C4-2B (cell line): ENCODE results near the gene SLC17A2.

ENCODE experiments used
- ZFX ChIP-seq: fragments of 450-650 bp; IDR thresholded peaks from 2 replicates; pipeline ENCODE4 v1.6.1; 2017
- TF ChIP-seq, protein P1 (sequence below): fragments of 450-650 bp; conservative IDR thresholded peaks from 2 replicates; pipeline ENCODE4 v1.5.1; 2017; ENCODE audit warnings: mild to moderate bottlenecking

DNA sequence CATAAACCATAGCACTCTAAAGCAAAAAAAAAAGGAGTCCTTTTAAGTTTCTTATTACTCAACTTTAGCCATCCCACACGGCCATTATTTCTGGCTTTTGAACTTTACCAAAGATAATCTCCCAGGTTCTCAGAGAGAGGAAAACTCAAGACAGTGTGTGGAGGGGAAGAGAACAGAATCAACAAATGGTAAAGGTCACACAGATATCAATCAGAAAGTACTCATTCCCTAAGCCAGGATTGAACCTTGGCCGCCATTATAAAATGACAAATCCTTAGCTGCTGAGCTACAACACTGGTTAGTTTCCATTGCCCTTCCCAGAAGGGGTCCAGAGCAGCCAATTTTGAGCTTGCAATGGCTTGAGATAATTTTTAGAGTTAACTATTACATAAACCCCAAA, 22.0 kb upstream of the SLC17A2 start:
- TF ChIP-seq, protein P1, sequence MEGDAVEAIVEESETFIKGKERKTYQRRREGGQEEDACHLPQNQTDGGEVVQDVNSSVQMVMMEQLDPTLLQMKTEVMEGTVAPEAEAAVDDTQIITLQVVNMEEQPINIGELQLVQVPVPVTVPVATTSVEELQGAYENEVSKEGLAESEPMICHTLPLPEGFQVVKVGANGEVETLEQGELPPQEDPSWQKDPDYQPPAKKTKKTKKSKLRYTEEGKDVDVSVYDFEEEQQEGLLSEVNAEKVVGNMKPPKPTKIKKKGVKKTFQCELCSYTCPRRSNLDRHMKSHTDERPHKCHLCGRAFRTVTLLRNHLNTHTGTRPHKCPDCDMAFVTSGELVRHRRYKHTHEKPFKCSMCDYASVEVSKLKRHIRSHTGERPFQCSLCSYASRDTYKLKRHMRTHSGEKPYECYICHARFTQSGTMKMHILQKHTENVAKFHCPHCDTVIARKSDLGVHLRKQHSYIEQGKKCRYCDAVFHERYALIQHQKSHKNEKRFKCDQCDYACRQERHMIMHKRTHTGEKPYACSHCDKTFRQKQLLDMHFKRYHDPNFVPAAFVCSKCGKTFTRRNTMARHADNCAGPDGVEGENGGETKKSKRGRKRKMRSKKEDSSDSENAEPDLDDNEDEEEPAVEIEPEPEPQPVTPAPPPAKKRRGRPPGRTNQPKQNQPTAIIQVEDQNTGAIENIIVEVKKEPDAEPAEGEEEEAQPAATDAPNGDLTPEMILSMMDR: no peak
- no peak for TF ChIP-seq ZFX
